ENCODE data around the gene BCAS1.

Gene BCAS1

DNA sequence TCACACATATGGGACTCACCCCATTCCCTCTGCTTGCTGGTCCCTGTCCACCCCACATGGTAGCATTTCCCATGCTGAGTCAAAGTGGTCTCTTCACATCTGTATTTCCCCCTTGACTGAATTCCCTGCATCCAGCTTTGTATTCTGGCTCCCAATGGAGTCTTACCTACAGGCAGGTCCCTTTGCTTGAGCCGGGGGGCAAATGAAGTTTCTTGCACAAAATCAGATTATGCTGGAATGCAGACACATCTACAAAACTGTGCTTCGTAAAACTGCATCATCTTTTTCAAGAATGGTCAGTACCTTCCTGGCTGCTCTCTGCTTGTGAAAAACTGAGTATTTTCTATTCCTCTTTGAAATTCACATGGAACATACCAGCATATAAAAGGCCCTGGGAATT lies 32.1 kb upstream of the BCAS1 start:
- no peak for FAIRE-seq

DNA sequence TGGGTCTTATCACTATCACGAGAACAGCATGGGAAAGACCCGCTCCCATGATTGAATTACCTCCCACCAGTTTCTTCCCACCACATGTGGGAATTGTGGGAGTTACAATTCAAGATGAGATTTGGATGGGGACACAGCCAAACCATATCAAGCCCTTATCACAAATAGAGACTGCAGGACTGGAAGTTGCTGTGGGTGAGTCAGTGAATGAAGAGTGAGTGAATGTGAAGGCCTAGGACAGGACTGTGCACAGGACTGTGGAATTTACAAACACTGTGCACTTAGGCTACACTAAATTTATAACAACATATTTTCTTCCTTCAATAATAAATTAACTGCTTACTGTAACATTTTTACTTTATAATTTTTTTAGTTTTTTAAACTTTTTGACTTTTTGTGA lies 30.2 kb upstream of the BCAS1 start:
- FAIRE-seq, result no peak

DNA sequence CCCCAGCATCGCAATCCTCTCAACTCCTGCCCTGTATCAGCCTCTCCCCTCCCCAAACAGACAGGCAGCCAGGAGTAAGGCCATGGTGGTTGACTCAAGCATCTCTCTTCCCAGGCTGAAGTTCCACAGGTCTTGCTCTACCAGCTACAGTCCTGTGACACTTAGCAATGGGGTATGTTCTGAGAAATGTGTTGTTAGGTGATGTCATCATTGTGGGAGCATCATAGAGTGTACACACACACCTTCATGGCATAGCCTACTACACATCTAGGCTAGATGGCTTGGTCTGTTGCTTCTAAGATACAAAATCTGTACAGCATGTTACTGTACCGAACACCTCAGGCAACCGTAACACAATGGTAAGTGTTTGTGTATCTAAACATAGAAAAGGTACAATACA lies 29.5 kb upstream of the BCAS1 start:
- FAIRE-seq, result no peak

DNA sequence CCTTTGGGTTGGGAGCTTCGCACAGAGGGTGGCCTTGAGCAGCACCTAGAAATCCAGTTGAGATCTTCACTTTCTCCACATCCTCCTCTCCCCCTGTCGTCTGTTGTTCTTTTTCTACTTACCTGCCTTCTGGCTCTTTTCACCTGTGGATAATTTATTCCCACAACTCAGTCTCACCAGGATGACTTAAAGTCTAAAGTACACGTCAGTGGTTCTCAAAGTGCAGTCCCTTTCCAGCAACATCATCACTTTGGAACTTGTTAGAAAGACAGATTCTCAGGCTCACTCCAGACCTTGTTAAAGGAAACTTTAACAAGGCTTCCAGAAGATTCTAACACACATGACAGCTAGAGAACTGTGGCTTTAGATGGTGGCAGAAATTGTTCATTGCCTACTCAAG lies 27.7 kb upstream of the BCAS1 start:
- FAIRE-seq, result no peak

DNA sequence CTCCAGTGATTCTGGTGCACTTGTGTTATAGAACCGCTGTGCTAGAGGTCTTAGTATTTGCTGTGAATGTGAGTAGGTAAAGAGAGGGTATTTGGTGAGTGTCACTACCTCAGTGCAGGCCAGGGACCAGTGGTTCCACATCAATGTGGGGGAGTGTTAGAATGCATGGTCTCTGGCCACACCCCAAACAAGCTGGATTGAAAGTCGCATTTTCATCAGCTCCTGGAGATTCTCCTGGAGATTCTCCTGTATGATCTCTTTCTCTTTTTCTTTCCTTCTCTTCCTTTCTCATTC lies 26.8 kb upstream of the BCAS1 start:
- no peak for FAIRE-seq

DNA sequence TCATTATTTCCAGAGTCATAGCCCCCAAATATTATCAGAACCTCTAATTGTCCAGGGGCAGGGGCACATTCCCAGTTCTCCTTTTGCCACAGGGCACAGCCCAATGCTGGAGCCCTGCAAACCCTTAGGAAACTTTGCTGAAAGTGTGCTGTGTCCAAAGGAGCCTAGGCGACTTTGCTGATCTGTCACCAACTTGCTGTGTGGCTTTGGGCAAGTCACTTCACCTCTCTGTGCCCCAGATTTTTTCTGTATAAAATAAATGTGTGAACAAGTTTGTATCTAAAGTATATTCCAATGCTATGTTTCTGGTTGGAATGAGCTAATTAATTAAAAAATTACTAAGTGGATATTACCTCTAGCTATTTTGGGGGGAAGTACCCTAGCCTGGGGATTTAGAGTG lies 25.4 kb upstream of the BCAS1 start:
- no peak for FAIRE-seq

DNA sequence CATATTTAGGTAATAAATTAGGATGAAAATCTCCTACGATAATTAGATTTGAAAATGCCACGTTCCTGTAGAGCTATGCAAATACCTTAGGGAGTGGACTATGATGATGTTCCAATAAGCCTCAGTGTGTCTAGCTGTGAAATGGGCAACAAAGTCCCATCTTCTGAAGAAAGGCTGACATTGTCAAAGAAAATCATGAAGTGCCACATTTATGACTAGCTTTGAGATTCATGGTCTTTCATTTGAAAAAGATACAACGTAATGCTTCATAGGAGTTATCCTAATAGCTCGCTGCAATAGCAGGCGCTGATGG lies 23.8 kb upstream of the BCAS1 start:
- no peak for FAIRE-seq

DNA sequence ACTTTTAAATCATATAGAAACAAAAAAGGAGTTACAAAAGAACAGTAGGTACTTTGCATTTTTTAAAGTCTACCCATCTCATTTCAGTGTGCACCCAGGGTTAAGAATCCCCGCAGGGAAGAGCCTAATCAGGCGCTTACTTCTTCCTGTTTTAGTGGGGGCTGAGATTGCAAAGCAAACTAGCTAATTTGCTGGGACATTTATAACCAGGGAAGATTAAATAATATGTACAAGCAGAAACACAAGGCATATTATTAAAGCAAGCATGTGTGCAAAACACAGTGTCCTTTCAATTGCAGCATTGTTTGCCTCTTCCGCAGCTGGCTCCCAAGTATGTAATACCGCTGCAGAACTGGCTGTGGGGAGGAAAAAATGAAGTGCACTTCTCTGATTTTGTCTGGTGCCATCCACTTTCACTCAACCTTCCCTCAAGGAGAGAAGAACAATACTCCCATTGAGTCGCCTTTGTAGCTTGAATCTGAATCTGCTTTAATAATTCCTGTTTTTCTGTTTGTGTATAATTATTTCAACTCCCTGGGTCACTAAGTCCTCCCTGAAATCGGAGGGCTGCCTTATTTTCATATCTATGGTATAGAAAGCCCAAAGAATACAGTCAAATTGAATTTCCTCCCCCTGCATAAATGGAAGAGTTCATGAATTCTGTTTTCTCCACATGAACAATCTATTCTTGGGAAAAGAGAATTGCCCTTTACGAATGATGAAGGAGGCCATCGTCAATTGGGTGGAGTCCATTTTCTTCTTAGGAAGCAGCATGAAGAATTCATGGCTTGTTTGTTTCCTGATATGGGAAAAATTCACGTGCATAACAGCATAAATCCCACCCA lies 23.3 kb upstream of the BCAS1 start:
- FAIRE-seq, result no peak

DNA sequence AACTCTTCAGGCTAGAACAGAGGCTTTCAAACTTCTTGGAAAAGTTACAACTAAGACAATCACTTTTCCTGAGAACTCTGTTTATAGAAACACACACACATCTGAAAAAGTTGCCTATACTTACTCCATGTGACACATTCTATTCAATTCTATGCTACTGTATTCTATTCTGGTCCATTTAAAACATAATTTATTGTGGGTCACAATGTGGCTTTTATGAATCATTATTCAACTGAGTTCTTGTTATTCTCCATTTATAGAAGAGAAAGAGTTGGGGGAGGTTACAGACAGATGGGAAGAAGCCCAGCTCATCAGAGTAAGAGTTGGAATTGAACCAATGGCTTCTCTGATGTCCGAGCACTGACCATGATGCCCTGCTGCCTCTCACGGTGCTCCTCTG lies 21.6 kb upstream of the BCAS1 start:
- FAIRE-seq, result no peak

DNA sequence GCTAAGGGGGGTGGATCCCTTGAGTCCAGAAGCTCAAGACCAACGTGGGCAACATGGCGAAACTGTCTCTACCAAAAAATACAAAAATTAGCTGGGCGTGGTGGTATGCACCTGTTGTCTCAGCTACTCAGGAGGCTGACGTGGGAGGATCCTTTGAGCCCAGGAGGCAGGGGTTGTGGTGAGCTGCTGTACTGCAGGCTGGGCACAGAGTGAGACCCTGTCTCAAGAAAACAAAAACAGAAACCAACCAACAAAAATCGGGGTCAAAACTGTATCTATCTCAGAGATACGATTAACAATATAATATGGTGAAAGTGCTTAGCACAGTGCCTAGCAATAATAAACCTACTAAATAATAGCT lies 20.7 kb upstream of the BCAS1 start:
- no peak for FAIRE-seq

DNA sequence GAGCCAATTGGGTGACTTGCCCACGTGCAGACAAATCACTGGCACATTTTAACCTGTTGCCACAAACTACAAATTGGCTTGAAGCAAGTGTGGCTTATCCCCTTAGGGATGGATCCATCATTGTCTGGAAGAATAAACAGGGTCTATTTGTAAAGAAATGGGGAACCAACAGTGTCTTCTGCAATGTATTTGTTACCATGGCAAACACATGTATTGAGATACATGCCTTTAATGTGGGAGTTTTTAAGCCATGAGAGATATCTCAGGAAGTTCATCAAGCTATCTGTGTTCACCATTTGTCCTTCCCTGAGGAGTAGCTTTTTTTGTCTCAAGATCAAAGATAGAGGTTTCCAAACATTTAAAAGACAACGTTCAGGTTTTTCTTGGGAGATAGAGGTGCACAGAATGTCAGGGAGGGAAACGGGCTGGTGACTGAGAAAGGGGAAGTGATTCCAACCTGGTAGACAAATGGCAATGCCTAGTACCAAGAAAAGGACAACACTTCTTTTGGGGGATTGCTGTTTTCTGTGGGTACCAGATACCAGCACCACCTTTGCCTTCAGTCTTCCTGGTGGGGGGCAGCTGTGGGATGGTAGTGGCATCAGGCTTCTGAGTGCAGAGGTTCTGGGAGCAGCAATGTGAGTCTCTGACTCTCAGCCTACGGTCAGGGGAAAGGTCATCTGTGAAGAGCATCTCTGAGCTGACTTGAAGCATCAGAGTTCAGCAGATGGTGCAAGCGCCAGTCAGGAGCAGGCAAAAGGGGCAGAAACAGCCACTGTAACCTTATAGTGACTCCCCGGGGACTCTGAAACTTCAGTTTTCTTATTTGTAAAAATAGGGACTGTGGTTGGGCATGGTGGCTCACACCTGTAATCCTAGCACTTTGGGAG lies 20.1 kb upstream of the BCAS1 start:
- no peak for FAIRE-seq

DNA sequence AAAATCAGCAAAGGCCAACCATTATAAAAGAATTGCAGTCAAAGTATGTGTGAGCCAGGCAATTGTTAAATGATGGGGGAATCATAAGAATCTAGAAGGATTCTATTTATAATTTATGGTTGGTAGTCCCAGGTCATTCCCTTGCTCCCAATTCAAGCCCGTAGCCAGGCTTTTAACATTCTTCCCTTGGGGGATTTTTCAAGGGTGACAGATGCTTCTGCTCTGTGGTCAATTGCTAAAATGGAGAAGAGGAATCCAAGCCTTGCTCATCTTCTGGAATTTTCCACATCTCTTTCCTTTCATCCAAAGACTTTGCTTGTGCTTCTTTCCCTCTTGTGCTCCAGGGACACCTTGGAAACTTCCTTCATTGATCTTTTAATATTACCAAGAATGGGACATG lies 18.0 kb upstream of the BCAS1 start:
- FAIRE-seq, result no peak

DNA sequence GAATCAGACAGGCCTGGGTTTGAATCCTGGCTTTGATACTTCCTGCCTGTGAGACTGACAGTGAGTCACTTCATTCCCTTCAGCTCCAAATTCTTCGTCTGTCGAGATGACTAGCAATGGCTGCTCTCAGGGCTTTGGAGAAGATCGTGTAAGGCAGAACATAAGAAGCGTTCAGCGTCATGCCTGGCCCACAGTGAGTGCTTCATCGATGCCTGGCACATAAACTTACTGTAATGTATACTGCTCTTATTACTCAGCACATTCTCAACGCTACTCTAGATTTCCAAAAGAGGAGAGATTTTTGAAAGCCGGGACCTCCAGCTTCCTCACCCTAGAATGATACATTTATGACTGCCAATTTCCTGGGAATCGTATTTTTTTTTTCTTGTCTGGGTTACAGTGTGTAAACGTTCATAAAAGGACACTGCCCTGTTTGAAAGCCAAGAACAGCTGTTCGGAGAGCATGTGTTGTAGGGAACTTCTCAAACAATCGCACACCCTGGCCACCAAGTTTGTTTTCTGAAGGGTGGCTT lies 16.2 kb upstream of the BCAS1 start:
- FAIRE-seq, result no peak

DNA sequence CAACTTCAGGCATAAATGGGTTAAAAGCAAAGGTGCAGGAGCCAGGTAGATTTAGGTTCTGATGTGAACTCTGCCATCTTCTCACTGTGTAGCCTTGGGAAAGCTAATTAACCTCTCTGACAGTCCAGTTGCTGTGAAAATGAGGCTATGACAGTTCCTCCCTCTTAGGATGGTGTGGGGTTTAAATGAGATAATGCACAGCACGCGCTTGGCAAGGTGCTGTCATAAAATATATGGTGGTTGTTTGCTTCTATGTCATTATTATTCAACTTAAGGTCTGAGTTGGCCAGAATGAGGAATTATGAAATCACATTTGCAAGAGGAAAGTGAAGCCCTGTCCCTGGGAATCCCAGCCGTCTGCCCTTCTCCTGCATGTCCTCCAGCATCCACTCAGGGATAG lies 15.5 kb upstream of the BCAS1 start:
- no peak for FAIRE-seq

DNA sequence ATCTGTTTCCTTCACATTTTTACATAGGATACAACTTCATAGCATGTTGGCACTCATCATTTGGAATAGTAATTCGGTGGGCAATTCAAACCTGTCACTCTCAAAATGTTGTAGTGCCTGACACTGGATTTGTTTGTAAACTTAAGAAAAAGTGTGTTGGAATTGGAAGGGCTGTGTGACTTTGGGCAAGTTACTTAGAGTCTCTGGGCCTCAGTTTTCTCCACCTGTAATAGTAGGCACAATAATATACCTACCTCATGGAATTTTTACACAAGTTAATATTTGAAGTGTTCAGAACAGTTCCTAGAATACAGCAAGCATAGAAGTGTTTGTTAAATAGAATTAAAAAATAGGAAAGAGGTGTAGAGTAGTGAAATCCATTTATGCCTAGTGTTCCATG lies 15.0 kb upstream of the BCAS1 start:
- no peak for FAIRE-seq

DNA sequence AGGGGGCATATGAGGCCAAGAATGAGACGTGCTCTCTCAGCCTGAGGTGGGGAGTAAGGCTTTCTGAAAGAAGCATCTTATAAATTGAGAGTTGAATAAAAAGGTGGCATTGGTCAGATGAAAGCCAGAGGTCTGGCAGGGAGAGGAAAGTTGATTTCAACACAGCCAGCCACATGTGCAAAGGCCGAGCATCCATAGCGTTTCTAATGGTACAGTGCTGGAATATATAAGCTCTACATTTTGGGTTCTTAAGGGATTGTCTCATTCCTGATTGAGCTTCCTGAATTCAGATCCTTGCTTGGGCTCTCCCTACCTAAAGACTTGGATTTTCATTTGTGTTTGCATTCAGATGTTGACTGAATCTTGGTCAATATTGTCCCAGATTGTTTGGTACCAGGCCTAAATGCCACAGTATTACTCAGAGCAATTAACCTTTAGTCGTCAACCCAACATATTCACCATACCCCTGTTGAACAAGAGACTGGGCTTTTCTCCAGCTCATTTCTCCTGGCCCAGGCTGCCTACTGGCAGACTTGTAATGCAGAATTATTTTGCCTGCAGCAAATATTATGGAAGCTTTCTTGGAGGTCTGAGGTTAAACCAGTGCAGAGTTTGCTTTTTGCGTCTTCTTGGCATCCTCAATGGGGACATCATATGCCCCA lies 14.5 kb upstream of the BCAS1 start:
- no peak for FAIRE-seq

DNA sequence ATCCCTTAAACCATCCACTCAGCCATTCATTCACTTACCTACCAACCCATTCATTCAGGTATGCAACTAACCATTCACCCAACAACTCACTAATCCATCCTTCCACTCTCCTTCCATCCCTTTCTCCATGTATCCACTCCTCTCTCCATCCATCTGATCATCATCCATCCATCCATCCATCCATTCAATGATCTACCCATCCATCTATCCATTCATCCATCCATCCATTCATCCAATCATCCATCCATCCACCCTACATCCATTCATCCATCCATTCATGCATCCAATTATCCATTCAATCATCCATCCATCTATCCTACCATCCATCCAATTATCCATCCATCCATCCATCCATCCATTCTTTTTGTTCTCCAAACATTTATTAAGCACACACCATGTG lies 13.8 kb upstream of the BCAS1 start:
- no peak for FAIRE-seq

DNA sequence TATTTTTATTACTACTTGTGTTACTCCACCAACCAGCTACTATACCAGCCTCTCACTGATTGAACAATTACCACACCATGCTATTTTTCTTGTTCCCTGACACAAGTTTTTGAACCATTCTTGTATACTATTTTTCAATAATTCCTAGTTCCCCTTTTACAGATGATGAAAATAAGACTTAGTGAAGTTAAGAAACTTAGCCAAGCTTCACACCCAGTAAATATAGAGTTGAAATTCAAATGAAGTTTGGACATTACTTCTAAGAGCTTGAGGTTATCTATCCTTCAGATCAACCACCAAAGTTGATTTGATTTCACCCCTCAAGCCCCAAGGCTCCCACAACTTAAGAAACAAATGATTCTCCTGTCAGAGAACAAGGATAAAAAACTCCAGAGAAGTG lies 13.1 kb upstream of the BCAS1 start:
- FAIRE-seq, result no peak

DNA sequence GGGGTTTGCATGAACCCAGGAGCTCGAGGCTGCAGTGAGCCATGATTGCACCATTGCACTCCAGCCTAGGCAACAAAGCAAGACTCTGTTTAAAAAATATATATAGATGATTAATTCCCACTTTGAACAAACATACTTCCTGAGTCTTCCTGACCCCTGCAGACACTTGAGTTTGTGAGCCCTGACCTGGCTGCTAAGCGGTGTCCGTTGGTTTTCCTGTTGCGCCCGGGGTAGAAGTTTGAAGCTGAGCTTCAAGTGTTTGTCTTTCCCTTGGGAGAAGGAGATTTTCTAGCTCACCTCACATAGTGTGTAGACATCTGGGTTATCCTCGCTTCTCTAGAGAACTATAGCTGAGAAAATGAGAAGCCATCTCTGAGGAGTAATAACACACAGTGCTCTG lies 11.7 kb upstream of the BCAS1 start:
- no peak for FAIRE-seq

DNA sequence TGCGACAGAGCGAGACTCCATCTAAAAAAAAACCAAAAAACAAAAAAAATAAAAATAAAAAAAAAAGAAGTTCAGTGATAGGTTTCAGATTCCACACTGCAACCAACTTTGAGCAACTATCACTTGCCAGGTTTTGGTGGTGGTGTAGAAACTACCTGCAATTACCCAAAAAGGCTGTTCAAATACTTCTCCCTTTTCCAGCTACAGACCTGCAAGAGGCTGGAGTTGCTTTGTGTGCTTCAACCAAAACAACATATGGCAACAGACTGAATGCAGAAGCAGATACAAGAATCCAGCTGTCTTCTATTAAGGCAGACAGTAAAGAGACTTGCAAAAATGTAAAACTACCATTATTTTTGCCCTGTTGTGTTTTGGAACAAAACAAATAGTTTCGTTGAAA lies 9.3 kb upstream of the BCAS1 start:
- no peak for FAIRE-seq

DNA sequence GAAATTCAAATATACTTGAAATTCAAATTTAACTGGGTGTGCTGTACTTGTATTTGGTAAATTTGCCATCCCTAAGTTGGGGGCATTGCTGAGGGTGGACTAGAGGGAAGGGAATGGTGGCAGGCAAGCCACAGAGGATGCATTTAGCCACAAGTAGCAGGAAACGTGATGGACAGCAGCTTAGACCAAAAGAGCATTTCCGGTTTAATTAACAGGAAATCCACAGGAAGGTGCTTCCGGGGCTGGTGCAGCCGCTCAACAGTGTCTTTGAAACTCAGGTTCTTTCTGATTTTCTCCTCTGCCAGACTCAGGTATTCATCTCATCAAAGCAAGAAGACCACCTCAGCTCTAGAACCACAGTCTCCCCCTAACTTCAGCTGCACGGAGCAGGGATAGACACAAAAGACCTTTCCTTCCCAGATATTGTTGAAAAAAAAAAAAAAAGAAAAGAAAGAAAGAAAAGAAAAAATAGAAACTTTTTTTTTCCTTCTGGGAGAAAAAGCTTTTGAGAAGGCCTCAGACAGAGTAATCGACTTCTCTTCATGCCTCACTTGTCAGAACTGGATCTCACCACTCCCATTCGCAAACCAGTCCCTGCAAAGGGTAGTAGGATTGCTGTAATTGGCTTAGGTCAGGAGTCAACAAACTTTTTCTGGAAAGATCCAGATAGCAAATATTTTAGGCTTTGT lies 8.0 kb upstream of the BCAS1 start:
- FAIRE-seq, result no peak

DNA sequence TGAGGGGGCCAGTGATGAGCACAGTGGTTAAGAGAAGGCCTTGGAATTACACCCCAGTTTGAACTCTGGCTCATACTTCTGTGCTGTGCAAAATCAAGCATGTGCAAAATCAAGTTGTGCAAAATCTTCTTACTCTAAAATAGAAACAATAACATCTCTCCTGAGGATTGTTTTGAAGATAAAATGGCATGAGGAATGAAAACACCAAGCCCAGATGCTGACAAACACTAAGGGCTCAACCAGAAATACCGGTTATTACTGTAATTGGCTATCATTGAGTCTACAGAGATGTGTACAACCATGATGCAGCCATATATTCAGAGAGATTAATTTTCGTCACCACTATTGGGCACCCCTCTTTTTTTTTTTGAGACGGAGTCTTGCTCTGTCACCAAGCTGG lies 5.9 kb upstream of the BCAS1 start:
- FAIRE-seq, result no peak

DNA sequence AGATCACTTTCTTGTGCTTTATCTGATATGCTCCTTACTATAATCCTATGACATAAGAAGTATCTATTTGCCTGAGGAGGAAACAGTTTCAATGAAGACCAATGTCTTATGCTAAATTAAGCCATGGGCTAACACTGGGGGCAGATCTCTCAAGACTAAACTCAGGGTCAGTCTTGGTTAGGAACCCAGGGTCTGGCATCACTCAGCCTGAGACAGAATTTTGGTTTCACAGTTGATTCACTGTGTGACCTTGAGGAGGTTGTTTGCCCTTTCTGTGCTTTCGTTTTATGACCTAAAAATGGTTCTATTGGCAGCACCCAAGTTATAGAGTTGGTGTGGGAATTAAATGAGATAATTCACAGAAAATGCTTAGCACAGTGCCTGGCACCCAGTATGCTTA lies 4.9 kb upstream of the BCAS1 start:
- FAIRE-seq, result no peak

All from islet of Langerhans (tissue), 1 donor.